ENCODE data around the gene TANGO2.

The TANGO2 gene

GRCh38 chr22:20112623-20113511, 92.0 kb downstream of the TANGO2 start:
- no peak for DNase-seq (ENCODE audit: low read depth, low spot score)
- Histone ChIP-seq H3K9ac (ENCODE audit: insufficient read length, low read depth) (no peak overlapping the region), H3K36me3 (ENCODE audit: insufficient read depth, insufficient read length, low read length) (peaks cover 82% of the 10 kb centered on the region), H3K9me3 (ENCODE audit: insufficient read depth, low read length) (no peaks in the 10 kb centered on the region), H3K27me3 (ENCODE audit: insufficient read depth, insufficient read length) (no peaks in the 10 kb centered on the region), H3K4me1 (ENCODE audit: insufficient read depth, insufficient read length) (peaks cover 6% of the 10 kb centered on the region), H3K4me3 (ENCODE audit: insufficient read length, low read depth) (no peak overlapping the region)
- no peak for TF ChIP-seq SUZ12 (IDR thresholded peaks at IDR 0.05; ENCODE audit: extremely low read depth, insufficient read depth, insufficient read length)
- TF ChIP-seq ZNF274 (IDR thresholded peaks at IDR 0.05; ENCODE audit: low read depth, low read length), result no peak
- no peak for TF ChIP-seq YY1 (IDR thresholded peaks at IDR 0.05; ENCODE audit: insufficient read depth, insufficient read length)

- Histone ChIP-seq H3K27me3 (ENCODE audit: insufficient read depth, insufficient read length) (no peaks in the 10 kb centered on the region), H3K36me3 (ENCODE audit: insufficient read depth, insufficient read length, low read length) (peaks cover 82% of the 10 kb centered on the region), H3K9ac (ENCODE audit: insufficient read length, low read depth) (no peak overlapping the region), H3K4me1 (ENCODE audit: insufficient read depth, insufficient read length) (peaks cover 6% of the 10 kb centered on the region), H3K9me3 (ENCODE audit: insufficient read depth, low read length) (no peaks in the 10 kb centered on the region), H3K4me3 (ENCODE audit: insufficient read length, low read depth) (no peak overlapping the region)
- TF ChIP-seq YY1 (IDR thresholded peaks at IDR 0.05; ENCODE audit: insufficient read depth, insufficient read length) (no peak), SUZ12 (IDR thresholded peaks at IDR 0.05; ENCODE audit: extremely low read depth, insufficient read depth, insufficient read length) (no peak), ZNF274 (IDR thresholded peaks at IDR 0.05; ENCODE audit: low read depth, low read length) (no peak)
- no peak for DNase-seq (ENCODE audit: low read depth, low spot score)
These were observed 92.8 kb downstream of the TANGO2 start for GRCh38 chr22:20113551-20114310.

- Histone ChIP-seq H3K4me1 (ENCODE audit: insufficient read depth, insufficient read length) (peaks cover 6% of the 10 kb centered on the region), H3K27me3 (ENCODE audit: insufficient read depth, insufficient read length) (no peaks in the 10 kb centered on the region), H3K9me3 (ENCODE audit: insufficient read depth, low read length) (no peaks in the 10 kb centered on the region), H3K9ac (ENCODE audit: insufficient read length, low read depth) (peak overlapping the region; percentile 96), H3K4me3 (ENCODE audit: insufficient read length, low read depth) (no peak overlapping the region), H3K36me3 (ENCODE audit: insufficient read depth, insufficient read length, low read length) (peaks cover 80% of the 10 kb centered on the region)
- no peak for TF ChIP-seq YY1 (IDR thresholded peaks at IDR 0.05; ENCODE audit: insufficient read depth, insufficient read length)
- no peak for TF ChIP-seq SUZ12 (IDR thresholded peaks at IDR 0.05; ENCODE audit: extremely low read depth, insufficient read depth, insufficient read length)
- no peak for TF ChIP-seq ZNF274 (IDR thresholded peaks at IDR 0.05; ENCODE audit: low read depth, low read length)
- no peak for DNase-seq (ENCODE audit: low read depth, low spot score)
These were observed 93.9 kb downstream of the TANGO2 start for GRCh38 chr22:20114506-20115475.

GRCh38 chr22:20115691-20116375, 94.9 kb downstream of the TANGO2 start, which contains the start of gene RANBP1:
TSS of gene RANBP1 (plus strand) at chr22:20116104. CDS start at chr22:20116185, 81 bp downstream.
- DNase-seq (ENCODE audit: low read depth, low spot score), result no peak
- no peaks in the 10 kb centered on the region for H3K27me3 ChIP-seq (ENCODE audit: insufficient read depth, insufficient read length)
- peaks cover 8% of the 10 kb centered on the region for H3K4me1 ChIP-seq (ENCODE audit: insufficient read depth, insufficient read length)
- peak within 1 kb of the TSS; percentile 96 for H3K9ac ChIP-seq (ENCODE audit: insufficient read length, low read depth)
- H3K9me3 ChIP-seq (ENCODE audit: insufficient read depth, low read length), result no peaks in the 10 kb centered on the region
- peaks cover 80% of the 10 kb centered on the region for H3K36me3 ChIP-seq (ENCODE audit: insufficient read depth, insufficient read length, low read length)
- peak within 1 kb of the TSS; percentile 92 for H3K4me3 ChIP-seq (ENCODE audit: insufficient read length, low read depth)
- TF ChIP-seq ZNF274 (IDR thresholded peaks at IDR 0.05; ENCODE audit: low read depth, low read length) (no peak), SUZ12 (IDR thresholded peaks at IDR 0.05; ENCODE audit: extremely low read depth, insufficient read depth, insufficient read length) (no peak), YY1 (IDR thresholded peaks at IDR 0.05; ENCODE audit: insufficient read depth, insufficient read length) (no peak)

- H3K36me3 ChIP-seq (ENCODE audit: insufficient read depth, insufficient read length, low read length), result peaks cover 77% of the 10 kb centered on the region
- H3K27me3 ChIP-seq (ENCODE audit: insufficient read depth, insufficient read length), result no peaks in the 10 kb centered on the region
- TF ChIP-seq ZNF274 (IDR thresholded peaks at IDR 0.05; ENCODE audit: low read depth, low read length) (no peak), SUZ12 (IDR thresholded peaks at IDR 0.05; ENCODE audit: extremely low read depth, insufficient read depth, insufficient read length) (no peak), YY1 (IDR thresholded peaks at IDR 0.05; ENCODE audit: insufficient read depth, insufficient read length) (no peak)
- no peak for DNase-seq (ENCODE audit: low read depth, low spot score)
- peaks cover 8% of the 10 kb centered on the region for H3K4me1 ChIP-seq (ENCODE audit: insufficient read depth, insufficient read length)
- peak overlapping the region; percentile 92 for H3K4me3 ChIP-seq (ENCODE audit: insufficient read length, low read depth)
- H3K9me3 ChIP-seq (ENCODE audit: insufficient read depth, low read length), result no peaks in the 10 kb centered on the region
- peak overlapping the region; percentile 96 for H3K9ac ChIP-seq (ENCODE audit: insufficient read length, low read depth)
These were observed 95.6 kb downstream of the TANGO2 start for GRCh38 chr22:20116376-20116950.
